WTC11 (cell line): Measurements from ENCODE around the gene FSD1L.

Source experiments
- CREM ChIP-seq: sonication (generic); formaldehyde crosslinking; IDR thresholded peaks from 2 replicates; pipeline ENCODE4 v1.8.1; 2022; ENCODE audit warnings: mild to moderate bottlenecking, missing genetic modification reagents, moderate library complexity
- SP1 ChIP-seq: sonication (generic); formaldehyde crosslinking; conservative IDR thresholded peaks from 2 replicates; pipeline ENCODE4 v1.8.1; 2022; ENCODE audit warnings: missing genetic modification reagents
- TEAD4 ChIP-seq: sonication (generic); formaldehyde crosslinking; IDR thresholded peaks from 2 replicates; pipeline ENCODE4 v1.8.0; 2022; ENCODE audit warnings: mild to moderate bottlenecking, missing genetic modification reagents
- TP53 ChIP-seq: sonication (generic); formaldehyde crosslinking; IDR thresholded peaks from 2 replicates; pipeline ENCODE4 v1.8.1; 2023; ENCODE audit warnings: mild to moderate bottlenecking, missing genetic modification reagents
- ZNF396 ChIP-seq: fragments of 250-450 bp; sonication (Bioruptor Pico); IDR thresholded peaks from 2 replicates; pipeline ENCODE4 v1.8.0; 2021; ENCODE audit warnings: mild to moderate bottlenecking, moderate library complexity, borderline replicate concordance
- TF ChIP-seq, protein P1 (sequence below): sonication (generic); formaldehyde crosslinking; IDR thresholded peaks from 2 replicates; pipeline ENCODE4 v1.8.0; 2022; ENCODE audit warnings: mild to moderate bottlenecking, missing genetic modification reagents
- TF ChIP-seq, protein P2 (sequence below): fragments of 200-600 bp; IDR thresholded peaks from 2 replicates; pipeline ENCODE4 v1.8.0; 2022; ENCODE audit warnings: antibody characterized with exemption
- TF ChIP-seq, protein P3 (sequence below): sonication (generic); formaldehyde crosslinking; IDR thresholded peaks from 2 replicates; pipeline ENCODE4 v1.8.1; 2022; ENCODE audit warnings: low read depth, missing genetic modification reagents, borderline replicate concordance
- TF ChIP-seq, protein P4 (sequence below): sonication (generic); formaldehyde crosslinking; IDR thresholded peaks from 2 replicates; pipeline ENCODE4 v1.8.1; 2022; ENCODE audit warnings: missing genetic modification reagents, borderline replicate concordance

DNA sequence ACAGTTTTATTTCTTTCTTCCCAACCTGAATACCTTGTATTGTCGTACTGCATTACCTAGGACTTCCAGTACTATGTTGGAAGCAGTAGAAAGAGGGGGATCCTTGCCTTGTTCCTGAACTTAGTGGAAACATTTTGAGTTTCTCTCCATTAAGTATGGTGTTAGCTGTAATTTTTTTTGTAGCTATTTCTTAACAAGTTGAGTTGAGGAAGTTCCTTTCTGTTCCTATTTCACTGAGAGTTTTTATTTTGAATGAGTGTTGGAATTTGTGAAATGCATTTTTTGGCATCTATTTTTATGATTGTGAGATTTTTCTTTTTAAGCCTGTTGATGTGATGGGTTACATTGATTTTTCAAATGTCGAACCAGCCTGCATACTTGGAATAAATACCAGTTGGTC lies 49.0 kb downstream of the FSD1L start:
- TF ChIP-seq, protein P1, sequence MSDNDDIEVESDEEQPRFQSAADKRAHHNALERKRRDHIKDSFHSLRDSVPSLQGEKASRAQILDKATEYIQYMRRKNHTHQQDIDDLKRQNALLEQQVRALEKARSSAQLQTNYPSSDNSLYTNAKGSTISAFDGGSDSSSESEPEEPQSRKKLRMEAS (CRISPR knock-in tag), result no peak
- TF ChIP-seq, protein P2, sequence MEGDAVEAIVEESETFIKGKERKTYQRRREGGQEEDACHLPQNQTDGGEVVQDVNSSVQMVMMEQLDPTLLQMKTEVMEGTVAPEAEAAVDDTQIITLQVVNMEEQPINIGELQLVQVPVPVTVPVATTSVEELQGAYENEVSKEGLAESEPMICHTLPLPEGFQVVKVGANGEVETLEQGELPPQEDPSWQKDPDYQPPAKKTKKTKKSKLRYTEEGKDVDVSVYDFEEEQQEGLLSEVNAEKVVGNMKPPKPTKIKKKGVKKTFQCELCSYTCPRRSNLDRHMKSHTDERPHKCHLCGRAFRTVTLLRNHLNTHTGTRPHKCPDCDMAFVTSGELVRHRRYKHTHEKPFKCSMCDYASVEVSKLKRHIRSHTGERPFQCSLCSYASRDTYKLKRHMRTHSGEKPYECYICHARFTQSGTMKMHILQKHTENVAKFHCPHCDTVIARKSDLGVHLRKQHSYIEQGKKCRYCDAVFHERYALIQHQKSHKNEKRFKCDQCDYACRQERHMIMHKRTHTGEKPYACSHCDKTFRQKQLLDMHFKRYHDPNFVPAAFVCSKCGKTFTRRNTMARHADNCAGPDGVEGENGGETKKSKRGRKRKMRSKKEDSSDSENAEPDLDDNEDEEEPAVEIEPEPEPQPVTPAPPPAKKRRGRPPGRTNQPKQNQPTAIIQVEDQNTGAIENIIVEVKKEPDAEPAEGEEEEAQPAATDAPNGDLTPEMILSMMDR, result no peak
- TF ChIP-seq SP1 (CRISPR knock-in tag) (no peak), CREM (CRISPR knock-in tag) (no peak), TP53 (CRISPR knock-in tag) (no peak), ZNF396 (CRISPR knock-in tag) (no peak), TEAD4 (CRISPR knock-in tag) (no peak)
- TF ChIP-seq, protein P3, sequence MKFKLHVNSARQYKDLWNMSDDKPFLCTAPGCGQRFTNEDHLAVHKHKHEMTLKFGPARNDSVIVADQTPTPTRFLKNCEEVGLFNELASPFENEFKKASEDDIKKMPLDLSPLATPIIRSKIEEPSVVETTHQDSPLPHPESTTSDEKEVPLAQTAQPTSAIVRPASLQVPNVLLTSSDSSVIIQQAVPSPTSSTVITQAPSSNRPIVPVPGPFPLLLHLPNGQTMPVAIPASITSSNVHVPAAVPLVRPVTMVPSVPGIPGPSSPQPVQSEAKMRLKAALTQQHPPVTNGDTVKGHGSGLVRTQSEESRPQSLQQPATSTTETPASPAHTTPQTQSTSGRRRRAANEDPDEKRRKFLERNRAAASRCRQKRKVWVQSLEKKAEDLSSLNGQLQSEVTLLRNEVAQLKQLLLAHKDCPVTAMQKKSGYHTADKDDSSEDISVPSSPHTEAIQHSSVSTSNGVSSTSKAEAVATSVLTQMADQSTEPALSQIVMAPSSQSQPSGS (CRISPR knock-in tag), result no peak
- TF ChIP-seq, protein P4, sequence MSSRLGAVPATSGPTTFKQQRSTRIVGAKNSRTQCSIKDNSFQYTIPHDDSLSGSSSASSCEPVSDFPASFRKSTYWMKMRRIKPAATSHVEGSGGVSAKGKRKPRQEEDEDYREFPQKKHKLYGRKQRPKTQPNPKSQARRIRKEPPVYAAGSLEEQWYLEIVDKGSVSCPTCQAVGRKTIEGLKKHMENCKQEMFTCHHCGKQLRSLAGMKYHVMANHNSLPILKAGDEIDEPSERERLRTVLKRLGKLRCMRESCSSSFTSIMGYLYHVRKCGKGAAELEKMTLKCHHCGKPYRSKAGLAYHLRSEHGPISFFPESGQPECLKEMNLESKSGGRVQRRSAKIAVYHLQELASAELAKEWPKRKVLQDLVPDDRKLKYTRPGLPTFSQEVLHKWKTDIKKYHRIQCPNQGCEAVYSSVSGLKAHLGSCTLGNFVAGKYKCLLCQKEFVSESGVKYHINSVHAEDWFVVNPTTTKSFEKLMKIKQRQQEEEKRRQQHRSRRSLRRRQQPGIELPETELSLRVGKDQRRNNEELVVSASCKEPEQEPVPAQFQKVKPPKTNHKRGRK (CRISPR knock-in tag), result no peak
